ENCODE results near the gene PPP1R14B.

Gene PPP1R14B

DNA sequence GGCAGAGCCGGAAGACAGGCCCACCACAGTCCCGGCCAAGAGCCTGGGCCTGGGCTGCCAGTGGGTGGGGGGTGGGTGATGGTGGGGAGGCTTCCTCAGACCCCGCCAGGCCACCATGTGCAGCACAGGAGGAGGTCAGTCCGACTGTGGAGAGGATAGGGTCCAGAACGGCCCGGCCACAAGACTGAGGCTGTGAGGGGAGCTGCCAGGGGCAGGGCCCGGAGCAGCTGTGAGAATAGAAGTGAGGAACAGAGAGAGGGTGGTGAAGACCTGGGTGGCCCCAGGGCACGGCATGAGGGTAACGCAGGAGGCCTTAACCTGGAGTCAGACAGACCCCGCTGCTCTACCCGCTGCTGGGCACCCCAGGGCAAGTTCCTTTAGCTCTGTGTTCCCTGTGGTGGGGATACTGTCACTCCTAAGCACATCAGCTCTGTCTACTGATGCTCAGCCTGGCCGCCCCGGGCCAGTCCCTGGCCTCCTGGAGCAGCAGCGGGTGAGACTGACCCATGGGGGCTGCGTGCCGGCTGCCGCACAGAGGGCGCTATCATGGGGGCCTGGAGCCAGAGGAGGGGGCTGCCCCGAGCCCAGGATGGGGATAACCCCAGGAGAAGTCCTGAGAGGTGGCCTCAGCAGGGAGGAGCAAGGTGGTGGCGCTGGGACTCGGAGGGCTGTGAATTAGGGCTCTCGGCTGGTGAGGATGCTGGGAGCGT lies 38.5 kb downstream of the PPP1R14B start:
- DNase-seq = no peak

DNA sequence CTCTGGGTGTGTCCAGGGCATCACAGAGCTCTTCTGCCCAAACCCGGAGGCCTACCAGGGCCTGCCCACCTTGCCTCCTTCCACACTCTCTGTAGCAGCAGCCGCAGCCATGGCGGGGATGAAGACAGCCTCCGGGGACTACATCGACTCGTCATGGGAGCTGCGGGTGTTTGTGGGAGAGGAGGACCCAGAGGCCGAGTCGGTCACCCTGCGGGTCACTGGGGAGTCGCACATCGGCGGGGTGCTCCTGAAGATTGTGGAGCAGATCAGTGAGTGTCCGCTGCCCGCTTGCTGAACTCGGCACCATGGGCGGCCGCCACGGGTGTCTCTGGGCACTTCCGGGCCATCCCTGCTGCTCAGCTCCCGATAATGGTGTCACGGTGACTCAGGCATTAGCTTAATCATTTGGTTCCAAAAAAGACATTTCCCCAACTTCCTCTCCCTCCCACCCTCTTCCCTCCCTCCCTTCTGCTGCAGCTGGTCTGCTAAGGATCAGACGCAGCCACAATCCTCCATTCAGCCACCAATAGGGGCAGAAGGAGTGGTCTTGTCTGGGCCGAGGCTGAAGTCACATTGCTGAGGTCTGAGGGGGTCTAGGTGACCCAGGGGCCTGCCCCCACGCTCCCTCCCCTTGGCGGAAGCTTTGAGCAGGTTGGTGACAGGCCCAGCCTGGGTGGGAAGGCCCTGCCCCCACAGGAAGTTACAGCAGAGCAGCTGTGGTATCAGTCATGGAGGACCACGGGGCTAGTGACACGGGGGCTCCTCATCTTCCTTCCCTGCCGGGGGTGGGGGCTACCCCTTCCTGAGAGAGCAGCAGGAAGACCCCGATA lies 39.3 kb downstream of the PPP1R14B start:
- peak; percentile 79 for DNase-seq

DNA sequence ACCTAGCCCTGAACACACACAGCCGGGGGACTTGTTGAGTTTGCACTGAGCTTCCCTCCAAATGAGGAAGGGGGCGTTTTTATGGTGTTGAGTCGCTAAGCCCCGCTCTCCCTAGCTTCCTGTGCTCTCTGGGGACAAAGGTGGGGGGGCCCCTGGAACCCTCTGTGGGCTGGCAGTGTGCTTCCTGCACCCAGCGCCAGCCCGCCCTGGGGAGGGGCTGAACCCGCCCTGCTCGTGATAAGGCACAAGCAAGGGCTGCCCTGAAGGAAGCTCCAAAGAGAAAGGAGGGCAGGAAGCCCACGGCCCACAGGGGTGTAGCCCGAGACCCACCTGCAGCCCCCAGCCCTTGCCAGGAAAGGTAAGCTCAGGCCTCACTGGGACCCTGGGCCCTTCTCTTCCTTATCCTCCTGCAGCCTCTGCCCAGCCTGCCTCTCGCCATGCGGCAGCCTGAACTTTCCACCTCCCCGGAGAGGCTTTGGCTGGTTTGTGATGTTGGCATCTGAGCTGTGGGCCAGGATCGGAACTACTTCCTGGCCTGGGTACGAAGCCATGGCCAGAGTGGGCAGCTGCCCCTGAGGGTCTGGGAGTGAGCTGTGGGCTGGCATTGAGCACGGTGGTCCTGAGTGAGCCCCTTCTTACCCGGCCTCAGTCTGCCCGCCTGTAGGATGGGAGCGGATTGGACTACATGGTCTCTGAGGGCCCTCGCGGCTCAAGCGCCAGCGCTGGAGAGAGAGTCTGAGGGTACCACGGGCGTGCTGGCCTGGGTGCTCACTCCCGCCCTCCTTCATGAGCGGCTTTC lies 40.1 kb downstream of the PPP1R14B start, which contains the start of gene FERMT3:
FERMT3 (plus strand) TSS at position 265 of the 799 bp plus-strand sequence. CDS start 644 bp downstream, outside the sequence.
- DNase-seq = peak; percentile 75

DNA sequence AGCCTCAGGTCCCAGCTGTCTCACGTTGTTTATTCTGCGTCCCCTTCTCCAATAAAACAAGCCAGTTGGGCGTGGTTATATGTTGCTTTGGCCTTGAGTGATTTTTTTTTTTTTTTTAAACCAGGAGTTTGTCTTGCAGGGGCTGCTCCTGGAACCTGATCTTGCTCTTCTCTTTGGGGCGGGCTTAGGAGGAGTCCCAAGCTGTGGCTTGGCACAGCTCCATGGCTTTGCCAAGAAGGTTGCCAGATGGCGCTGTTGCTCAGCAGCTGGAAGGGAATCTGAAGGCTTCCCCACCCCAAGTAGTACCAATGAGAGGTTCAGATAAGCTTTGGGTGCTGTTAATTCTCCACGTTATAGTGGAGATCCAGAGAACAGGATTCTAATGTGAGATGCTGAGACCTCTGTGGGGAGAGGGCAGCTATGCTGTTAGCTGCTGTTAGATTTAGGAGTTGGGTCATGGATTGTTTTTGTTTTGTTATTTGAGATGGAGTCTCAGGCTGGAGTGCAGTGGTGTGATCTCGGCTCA lies 42.2 kb downstream of the PPP1R14B start:
- peak; percentile 90 for DNase-seq

DNA sequence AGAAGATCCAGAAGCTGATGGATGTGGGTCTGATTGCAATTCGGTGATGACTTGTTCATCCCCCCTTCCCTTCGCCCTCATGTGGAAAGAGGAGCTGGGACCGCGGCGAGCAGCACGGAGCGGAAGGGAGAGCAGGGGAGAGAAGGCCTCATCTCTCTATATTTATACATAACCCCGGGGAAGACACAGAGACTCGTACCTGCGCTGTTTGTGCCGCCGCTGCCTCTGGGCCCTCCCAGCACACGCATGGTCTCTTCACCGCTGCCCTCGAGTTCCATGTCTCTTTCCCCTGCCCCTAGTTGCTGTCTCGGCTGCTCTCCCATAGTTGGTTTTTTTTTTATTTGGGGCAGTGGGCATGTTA lies 42.7 kb downstream of the PPP1R14B start:
- no peak for DNase-seq

DNA sequence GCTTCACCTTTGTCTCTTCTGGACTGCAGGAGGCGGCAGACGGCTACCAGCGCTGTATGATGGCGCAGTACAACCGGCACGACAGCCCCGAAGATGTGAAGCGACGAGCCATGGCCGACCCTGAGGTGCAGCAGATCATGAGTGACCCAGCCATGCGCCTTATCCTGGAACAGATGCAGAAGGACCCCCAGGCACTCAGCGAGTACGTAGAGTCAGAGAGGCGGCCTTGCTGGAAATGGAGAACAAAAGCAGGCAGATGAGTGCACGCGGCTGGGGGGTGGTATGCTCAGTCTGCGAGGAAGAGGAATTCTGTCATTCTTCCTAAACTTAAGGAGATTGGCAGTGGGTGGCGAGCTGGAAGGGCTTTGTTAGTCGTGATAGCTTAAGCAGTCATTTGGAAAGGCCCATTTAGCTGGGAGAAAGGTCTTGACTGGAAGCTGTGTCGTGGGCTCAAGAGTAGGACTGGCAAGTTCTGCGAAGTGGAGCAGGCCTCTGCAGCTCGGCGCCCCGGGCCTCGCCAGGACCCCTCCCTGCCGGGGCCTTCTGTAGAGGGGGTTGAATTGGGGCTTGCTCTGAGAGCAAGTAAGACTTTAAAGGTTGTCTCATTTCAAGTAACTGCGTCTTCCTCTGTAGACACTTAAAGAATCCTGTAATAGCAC lies 43.2 kb downstream of the PPP1R14B start:
- DNase-seq = no peak

DNA sequence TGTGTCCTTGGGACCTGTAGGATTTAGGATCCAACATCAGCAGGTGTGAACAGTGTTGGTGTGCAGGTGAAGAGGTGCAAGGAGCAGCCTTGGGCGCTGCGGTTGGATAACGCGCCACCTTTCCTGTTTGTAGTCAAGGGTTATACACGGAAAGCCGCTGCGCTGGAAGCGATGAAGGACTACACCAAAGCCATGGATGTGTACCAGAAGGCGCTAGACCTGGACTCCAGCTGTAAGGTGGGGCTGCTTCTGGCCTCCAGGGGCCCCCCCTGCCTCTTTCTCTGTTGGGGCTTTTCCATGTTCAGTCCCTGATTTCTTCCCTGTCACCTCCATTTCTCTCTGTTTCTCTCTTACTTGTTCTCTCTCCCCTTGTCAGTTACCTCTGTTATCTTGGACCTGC lies 43.8 kb downstream of the PPP1R14B start:
- no peak for DNase-seq

DNA sequence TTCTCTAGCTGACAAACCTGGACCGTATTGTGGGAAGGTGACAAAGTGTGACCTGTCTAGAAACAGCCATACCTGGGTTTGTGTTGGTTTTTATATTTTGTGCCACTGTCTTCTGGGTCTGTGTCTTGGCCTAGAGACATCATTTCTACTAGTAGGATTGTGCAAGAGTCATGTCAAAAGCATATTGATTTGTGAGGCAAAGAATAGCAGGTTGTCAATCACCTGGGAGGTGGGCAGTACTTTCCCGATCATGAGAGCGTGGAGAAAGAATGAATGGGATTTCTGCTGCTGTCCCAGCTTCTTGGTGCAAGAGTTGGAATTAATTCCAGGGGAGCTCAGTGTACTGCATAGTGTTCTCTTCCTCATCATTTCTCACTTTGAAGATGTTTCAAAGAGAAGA lies 45.2 kb downstream of the PPP1R14B start:
- no peak for DNase-seq

DNA sequence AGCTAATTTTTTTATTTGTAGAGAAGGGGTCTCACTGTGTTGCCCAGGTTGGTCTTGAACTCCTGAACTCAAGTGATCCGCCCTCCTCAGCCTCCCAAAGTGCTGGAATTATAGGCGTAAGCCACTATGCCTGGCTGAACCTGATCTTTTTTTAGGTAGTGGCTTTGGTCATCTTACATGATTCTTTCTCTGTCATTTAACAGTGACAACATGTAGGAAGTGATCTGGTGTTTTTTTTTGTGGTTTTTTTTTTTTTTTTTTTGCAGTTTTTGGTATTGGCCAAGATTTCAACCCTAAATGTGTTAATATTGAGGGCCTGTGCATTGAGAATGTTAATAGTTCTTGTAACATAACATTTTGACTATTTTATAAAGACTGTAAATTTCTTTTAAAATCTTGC lies 48.2 kb downstream of the PPP1R14B start:
- no peak for DNase-seq

DNA sequence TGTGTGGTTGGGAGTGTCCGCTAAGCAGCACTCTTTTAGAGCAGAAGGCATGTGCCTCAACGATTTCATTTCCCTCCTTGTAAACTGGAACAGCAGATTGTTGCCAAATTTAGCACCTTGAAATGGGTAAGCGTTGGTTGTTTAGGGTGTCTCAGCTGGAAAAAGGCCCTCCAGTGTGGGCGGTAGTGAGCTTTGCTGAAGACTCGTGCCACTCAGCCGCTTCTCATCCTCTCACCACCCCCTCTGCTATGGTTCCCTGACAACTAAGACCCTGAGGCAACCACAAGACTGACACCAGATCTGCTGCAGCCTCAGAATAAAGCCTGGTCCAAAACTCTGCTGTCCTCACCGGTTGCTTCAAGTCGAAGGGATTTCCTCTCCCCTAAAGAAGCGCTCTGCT lies 50.1 kb downstream of the PPP1R14B start:
- no peak for DNase-seq

All from CD4-positive, alpha-beta T cell treated with Interleukin-10 for 1 hour (primary cell).